Measurements from ENCODE around the gene WDCP.

Gene WDCP

GRCh38 chr2:24077879-24078278 lies 30.7 kb upstream of the WDCP start:
- Histone ChIP-seq H3K36me3 (replicated peaks) (peaks cover 16% of the 10 kb centered on the region), H3K27me3 (replicated peaks) (no peaks in the 10 kb centered on the region), H3K27ac (no peak overlapping the region), H3K4me3 (ENCODE audit: low read depth, low read length) (peak overlapping the region; percentile 94)
- in situ Hi-C loops (cut with HindIII; ENCODE audit: low pct_ligation_motif_present, low sequenced_read_pairs): no loop called here
- DNase-seq: no peak
- TF ChIP-seq, protein P1, sequence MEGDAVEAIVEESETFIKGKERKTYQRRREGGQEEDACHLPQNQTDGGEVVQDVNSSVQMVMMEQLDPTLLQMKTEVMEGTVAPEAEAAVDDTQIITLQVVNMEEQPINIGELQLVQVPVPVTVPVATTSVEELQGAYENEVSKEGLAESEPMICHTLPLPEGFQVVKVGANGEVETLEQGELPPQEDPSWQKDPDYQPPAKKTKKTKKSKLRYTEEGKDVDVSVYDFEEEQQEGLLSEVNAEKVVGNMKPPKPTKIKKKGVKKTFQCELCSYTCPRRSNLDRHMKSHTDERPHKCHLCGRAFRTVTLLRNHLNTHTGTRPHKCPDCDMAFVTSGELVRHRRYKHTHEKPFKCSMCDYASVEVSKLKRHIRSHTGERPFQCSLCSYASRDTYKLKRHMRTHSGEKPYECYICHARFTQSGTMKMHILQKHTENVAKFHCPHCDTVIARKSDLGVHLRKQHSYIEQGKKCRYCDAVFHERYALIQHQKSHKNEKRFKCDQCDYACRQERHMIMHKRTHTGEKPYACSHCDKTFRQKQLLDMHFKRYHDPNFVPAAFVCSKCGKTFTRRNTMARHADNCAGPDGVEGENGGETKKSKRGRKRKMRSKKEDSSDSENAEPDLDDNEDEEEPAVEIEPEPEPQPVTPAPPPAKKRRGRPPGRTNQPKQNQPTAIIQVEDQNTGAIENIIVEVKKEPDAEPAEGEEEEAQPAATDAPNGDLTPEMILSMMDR (IDR thresholded peaks at IDR 0.05; ENCODE audit: low read depth, low read length, missing control alignments): no peak

DNA sequence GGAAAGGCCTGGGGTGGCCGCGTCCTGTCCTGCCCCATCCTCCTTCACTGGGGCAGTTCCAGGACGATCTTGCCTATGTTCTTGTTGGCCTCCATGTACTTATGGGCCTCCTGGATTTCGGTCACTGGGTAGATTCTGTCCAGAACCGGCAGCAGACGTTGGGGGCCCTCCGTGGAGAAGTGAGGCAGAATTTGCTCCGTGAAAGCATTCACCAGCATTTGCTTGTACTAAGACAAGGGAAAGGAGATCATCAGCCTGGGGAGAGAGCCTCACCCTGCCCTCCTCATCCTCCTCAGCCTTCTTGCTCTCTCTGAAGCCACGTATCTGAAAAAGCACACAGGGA lies 30.3 kb upstream of the WDCP start:
- TF ChIP-seq, protein P1 (IDR thresholded peaks at IDR 0.05; ENCODE audit: low read depth, low read length, missing control alignments): no peak
- H3K27ac ChIP-seq: peak overlapping the region; percentile 32
- in situ Hi-C loops (cut with HindIII; ENCODE audit: low pct_ligation_motif_present, low sequenced_read_pairs): no loop called here
- DNase-seq: no peak
- peaks cover 14% of the 10 kb centered on the region for H3K36me3 ChIP-seq (replicated peaks)
- H3K4me3 ChIP-seq (ENCODE audit: low read depth, low read length): peak overlapping the region; percentile 94
- H3K27me3 ChIP-seq (replicated peaks): no peaks in the 10 kb centered on the region

DNA sequence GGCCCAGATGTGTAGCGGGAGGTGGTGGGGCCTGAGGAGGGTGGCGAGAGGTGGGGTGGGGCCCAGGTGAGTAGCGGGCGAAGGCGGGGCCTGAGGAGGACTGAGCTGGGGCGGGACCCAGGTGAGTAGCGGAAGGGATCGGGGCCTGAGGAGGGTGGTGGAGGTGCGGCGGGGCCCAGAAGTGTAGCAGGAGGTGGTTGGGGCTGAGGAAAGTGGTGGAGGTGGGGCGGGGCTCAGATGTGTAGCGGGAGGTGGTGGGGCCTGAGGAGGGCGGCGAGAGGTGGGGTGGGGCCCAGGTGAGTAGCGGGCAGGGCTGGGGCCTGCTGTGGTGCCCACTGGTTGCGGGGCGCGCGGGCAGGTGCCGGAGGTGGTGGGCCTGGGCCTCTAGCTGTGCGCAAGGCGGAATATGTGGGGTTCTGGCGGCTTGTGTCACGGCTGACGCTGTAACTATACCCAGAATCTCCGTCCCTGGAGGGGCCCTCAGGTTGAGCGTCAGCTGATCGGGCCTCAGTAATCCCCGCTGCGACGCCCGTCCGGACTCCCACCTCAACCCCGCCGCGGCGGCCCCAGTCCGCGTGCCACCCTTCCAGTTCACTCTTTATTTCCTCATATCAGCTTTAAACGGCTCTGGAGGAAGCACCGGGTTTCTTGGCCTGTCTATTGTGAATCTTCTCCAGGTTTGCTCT lies 29.8 kb upstream of the WDCP start:
- Histone ChIP-seq H3K27me3 (replicated peaks) (no peaks in the 10 kb centered on the region), H3K27ac (peak overlapping the region; percentile 32), H3K4me3 (ENCODE audit: low read depth, low read length) (peak overlapping the region; percentile 94), H3K36me3 (replicated peaks) (peaks cover 9% of the 10 kb centered on the region)
- TF ChIP-seq, protein P1 (IDR thresholded peaks at IDR 0.05; ENCODE audit: low read depth, low read length, missing control alignments): no peak
- in situ Hi-C loops (cut with HindIII; ENCODE audit: low pct_ligation_motif_present, low sequenced_read_pairs): no loop called here
- no peak for DNase-seq

DNA sequence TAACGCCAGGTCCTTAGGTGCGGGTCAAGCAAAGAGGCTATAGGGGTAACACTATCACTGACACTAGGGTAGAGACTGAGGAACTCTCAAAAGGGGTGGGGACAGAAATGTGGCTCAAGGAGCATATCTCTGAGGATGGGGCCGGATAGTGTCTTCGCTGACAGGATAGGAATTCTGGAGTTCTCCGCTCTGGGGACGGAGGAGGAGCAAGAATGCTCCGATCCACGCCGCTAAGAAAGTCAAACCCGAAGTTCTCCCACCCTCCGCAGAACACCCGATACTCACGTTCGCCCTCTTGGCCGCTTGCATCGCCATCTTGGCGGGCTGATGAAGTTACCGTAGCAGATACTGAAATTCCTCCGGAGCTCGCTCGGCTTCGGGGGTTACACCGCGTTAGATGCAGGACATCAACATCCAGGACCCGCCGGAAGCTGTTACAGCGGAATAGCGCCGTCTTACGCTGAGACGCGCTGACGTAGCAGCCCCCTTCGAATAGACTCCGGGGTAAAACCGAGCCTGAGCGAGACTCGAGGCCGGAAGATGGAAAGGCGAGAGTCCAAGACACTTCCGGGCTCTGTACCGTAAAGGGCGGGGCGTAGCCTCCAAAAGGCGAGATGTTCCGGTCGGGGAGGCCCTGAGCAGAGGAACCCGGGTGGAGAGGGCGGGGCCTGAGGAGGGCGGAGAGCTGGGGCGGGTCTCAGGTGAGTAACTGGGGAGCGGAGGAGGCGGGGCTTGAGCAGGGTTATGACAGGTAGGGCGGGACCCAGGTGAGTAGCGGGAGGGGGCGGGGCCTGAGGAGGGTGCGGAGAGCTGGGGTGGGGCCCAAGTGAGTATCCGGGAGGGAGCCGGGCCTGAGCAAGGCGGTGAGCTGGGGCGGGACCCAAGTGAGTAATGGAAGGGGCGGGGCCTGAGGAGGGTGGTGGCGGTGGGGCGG lies 29.0 kb upstream of the WDCP start, which contains the start of gene SF3B6:
SF3B6 (minus strand) TSS at position 412 of the 934 bp plus-strand sequence; CDS start at position 315, 97 bp downstream.
- Histone ChIP-seq H3K27ac (peak within 1 kb of the TSS; percentile 61), H3K4me3 (ENCODE audit: low read depth, low read length) (peak within 1 kb of the TSS; percentile 94), H3K36me3 (replicated peaks) (peaks cover 8% of the 10 kb centered on the region), H3K27me3 (replicated peaks) (no peaks in the 10 kb centered on the region)
- in situ Hi-C loops (cut with HindIII; ENCODE audit: low pct_ligation_motif_present, low sequenced_read_pairs): no loop called here
- peak; percentile 98 for DNase-seq
- TF ChIP-seq, protein P1 (IDR thresholded peaks at IDR 0.05; ENCODE audit: low read depth, low read length, missing control alignments): peak; percentile 12

GRCh38 chr2:24075259-24075658 lies 28.1 kb upstream of the WDCP start:
- TF ChIP-seq, protein P1 (IDR thresholded peaks at IDR 0.05; ENCODE audit: low read depth, low read length, missing control alignments): no peak
- peak overlapping the region; percentile 94 for H3K4me3 ChIP-seq (ENCODE audit: low read depth, low read length)
- no peaks in the 10 kb centered on the region for H3K27me3 ChIP-seq (replicated peaks)
- in situ Hi-C loops (cut with HindIII; ENCODE audit: low pct_ligation_motif_present, low sequenced_read_pairs): no loop called here
- no peak overlapping the region for H3K27ac ChIP-seq
- peaks cover 8% of the 10 kb centered on the region for H3K36me3 ChIP-seq (replicated peaks)
- DNase-seq: no peak

All from brain microvascular endothelial cell (primary cell).